Activated T-cell treated with anti-CD3 and anti-CD28 coated beads for 48 hours (primary cell): ENCODE data around the gene MLX.

Experiments
- DNase-seq: peaks from one replicate; pipeline ENCODE4 v3.0.0-alpha.2; 2020; ENCODE audit warnings: low read depth

The MLX gene

GRCh38 chr17:42566883-42567573 is at the start of gene MLX:
Gene MLX, plus strand, starts transcription at chr17:42567100. Its CDS starts 25 bp downstream, at chr17:42567125.
- peak; percentile 93 for DNase-seq

GRCh38 chr17:42517516-42517915 is 49.4 kb upstream of the MLX start:
- peak; percentile 70 for DNase-seq

GRCh38 chr17:42518046-42518754 is 48.7 kb upstream of the MLX start:
- DNase-seq = no peak

GRCh38 chr17:42518755-42519545 is 48.0 kb upstream of the MLX start:
- no peak for DNase-seq

GRCh38 chr17:42519546-42520491 is 47.1 kb upstream of the MLX start:
- no peak for DNase-seq

- no peak for DNase-seq
Measured at GRCh38 chr17:42520540-42520951, 46.4 kb upstream of the MLX start.

- DNase-seq = no peak
Measured at GRCh38 chr17:42521036-42521435, 45.9 kb upstream of the MLX start.

- no peak for DNase-seq
Measured at GRCh38 chr17:42521666-42522262, 45.1 kb upstream of the MLX start.

GRCh38 chr17:42522263-42522790 is 44.6 kb upstream of the MLX start:
- no peak for DNase-seq

GRCh38 chr17:42522798-42523278 is 44.1 kb upstream of the MLX start:
- DNase-seq = no peak

- no peak for DNase-seq
Measured at GRCh38 chr17:42525221-42525620, 41.7 kb upstream of the MLX start.

GRCh38 chr17:42526031-42526444 is 40.9 kb upstream of the MLX start:
- DNase-seq = no peak

GRCh38 chr17:42527932-42528331 is 39.0 kb upstream of the MLX start:
- no peak for DNase-seq

- no peak for DNase-seq
Measured at GRCh38 chr17:42529061-42529460, 37.8 kb upstream of the MLX start.

GRCh38 chr17:42530952-42531454 is 35.9 kb upstream of the MLX start:
- DNase-seq = no peak

GRCh38 chr17:42531455-42532354 is 35.2 kb upstream of the MLX start:
- peak; percentile 49 for DNase-seq

GRCh38 chr17:42535155-42536047 is 31.5 kb upstream of the MLX start:
- DNase-seq = no peak

GRCh38 chr17:42536048-42536371 is 30.9 kb upstream of the MLX start, which contains the start of gene NAGLU:
Gene NAGLU, plus strand, starts transcription at chr17:42536241. Its CDS starts 32 bp downstream, at chr17:42536273.
- DNase-seq = peak; percentile 87
